Kidney (tissue), 14 donors: ENCODE data around the gene ANKLE1. TPM values are rescaled to one million over a fixed set of nuclear protein-coding genes. Genes with fewer than 3 reads are reported as not detected.

Experiments
- DNase-seq, 5 donors: peaks; one replicate each; pipeline ENCODE4 v3.0.0-alpha.2; 2013 to 2020
- FAIRE-seq: peaks from 2 replicates; lab custom pipeline; 2012; peaks lifted over from hg19 to GRCh38; lab: Jason Lieb, UNC
- H3K27ac ChIP-seq, 2 donors: one replicate each; pipeline ENCODE4 v1.7.0; 2013; ENCODE audit warnings: low read depth in 2 of 2, low read length in 2 of 2, inconsistent platforms in 1 of 2
- H3K27me3 ChIP-seq: one replicate; pipeline ENCODE4 v1.7.1; 2013; ENCODE audit warnings: low read length, inconsistent platforms; ENCODE audit not compliant: control insufficient read depth, insufficient read depth
- H3K36me3 ChIP-seq, 3 donors: one replicate each; pipeline versions ENCODE4 v1.7.0 to v1.7.1; 2013; ENCODE audit warnings: low read length in 3 of 3, control low read depth in 1 of 3, inconsistent platforms in 1 of 3; ENCODE audit not compliant: insufficient read depth in 3 of 3, control insufficient read depth in 2 of 3
- H3K4me1 ChIP-seq, 3 donors: one replicate each; pipeline versions ENCODE4 v1.7.0 to v1.7.1; 2013; ENCODE audit warnings: low read length in 3 of 3, inconsistent platforms in 1 of 3, low read depth in 1 of 3; ENCODE audit not compliant: control insufficient read depth in 2 of 3, insufficient read depth in 2 of 3
- H3K4me3 ChIP-seq, 3 donors: one replicate each; pipeline versions ENCODE4 v1.7.0 to v1.8.1; 2013; ENCODE audit warnings: low read length in 3 of 3, control low read depth in 1 of 3, inconsistent platforms in 1 of 3
- H3K9ac ChIP-seq, 3 donors: one replicate each; pipeline versions ENCODE4 v1.7.0 to v1.7.1; 2013; ENCODE audit warnings: low read length in 3 of 3, control low read depth in 1 of 3, inconsistent platforms in 1 of 3
- H3K9me3 ChIP-seq, 3 donors: one replicate each; pipeline versions ENCODE4 v1.7.0 to v1.7.1; 2013; ENCODE audit warnings: low read length in 3 of 3, control low read depth in 1 of 3, inconsistent platforms in 1 of 3; ENCODE audit not compliant: control insufficient read depth in 2 of 3, insufficient read depth in 1 of 3
- CTCF ChIP-seq: IDR thresholded peaks from 3 replicates; pipeline ENCODE4 v1.5.1; 2012; ENCODE audit warnings: mild to moderate bottlenecking, moderate library complexity, borderline replicate concordance; ENCODE audit not compliant: insufficient read depth; ENCODE audit errors: extremely low read depth
- intact Hi-C: fragments of 100-400 bp; cut with DNase I; formaldehyde crosslinking; loops from one replicate; pipeline ENCODE4 v1.11.1; 2022
- polyA plus RNA-seq: library from polyadenylated mRNA; stranded (reverse); fragments of 350-450 nt; fragmentation: Illumina TruSeq; extraction: RNeasy Lipid Tissue Mini Kit (QIAGEN cat#74804); gene quantifications from one replicate; pipeline ENCODE4 v1.2.3, GENCODE V29; 2014; ENCODE audit warnings: low read depth, low replicate concordance; ENCODE audit not compliant: insufficient read depth
- total RNA-seq: library from RNA; stranded (reverse); fragmentation: NEBNext Ultra II Directional; extraction: Animal tissue kit (Norgen Biotek cat#: 25700); gene quantifications from one replicate; pipeline ENCODE4 v1.2.1, GENCODE V29; 2021
- donor health status: control.
- donor health status: control.
- donor health status: control.
- donor health status: control.
- donor health status: control.
- donor health status: DM: yes; HTN: yes; CAD: no.
- donor health status: Normal renal cell carcinoma (clear cell type).

Gene ANKLE1
- total and polyA plus RNA-seq, 2 donors from 2014 or later: 0.54 TPM; not detected in 1

GRCh38 chr19:17244618-17245534 lies 36.8 kb upstream of the ANKLE1 start:
- Histone ChIP-seq H3K27ac (peak overlapping the region; percentile 87 to 88), H3K4me3 (peak overlapping the region; percentile 69 to 86 (median 82)), H3K27me3 (no peaks in the 10 kb centered on the region), H3K4me1 (peaks cover 2 to 30% (median 28%) of the 10 kb centered on the region in 3 donors), H3K9ac (peak overlapping the region; percentile 42 to 81 (median 69)), H3K9me3 (no peaks in the 10 kb centered on the region), H3K36me3 (peaks cover 0 to 6% (median 0%) of the 10 kb centered on the region in 3 donors)
- no peak for FAIRE-seq
- intact Hi-C loops: no loop called here
- DNase-seq: peak in 2 of 5 donors; percentile 60 to 76
- no peak for TF ChIP-seq CTCF

GRCh38 chr19:17245535-17245984 lies 36.1 kb upstream of the ANKLE1 start, which contains the start of gene NR2F6:
Gene NR2F6 (minus strand): TSS chr19:17245919. CDS start chr19:17245220, 699 bp downstream.
- peak within 1 kb of the TSS; percentile 69 to 86 (median 82) for H3K4me3 ChIP-seq
- FAIRE-seq (no peak), DNase-seq (peak in 1 of 5 donors; percentile 75)
- no peak for TF ChIP-seq CTCF
- peak within 1 kb of the TSS; percentile 87 to 88 for H3K27ac ChIP-seq
- no peaks in the 10 kb centered on the region for H3K27me3 ChIP-seq
- peaks cover 2 to 30% (median 28%) of the 10 kb centered on the region in 3 donors for H3K4me1 ChIP-seq
- H3K9ac ChIP-seq: peak within 1 kb of the TSS; percentile 6 to 81 (median 69)
- H3K36me3 ChIP-seq: no peaks in the 10 kb centered on the region
- intact Hi-C loops: no loop called here
- no peaks in the 10 kb centered on the region for H3K9me3 ChIP-seq

- DNase-seq (peak in 1 of 5 donors; percentile 84), FAIRE-seq (no peak)
- Histone ChIP-seq H3K4me1 (peaks cover 2 to 28% (median 25%) of the 10 kb centered on the region in 3 donors), H3K27me3 (no peaks in the 10 kb centered on the region), H3K36me3 (no peaks in the 10 kb centered on the region), H3K9me3 (no peaks in the 10 kb centered on the region), H3K9ac (peak overlapping the region in 2 of 3 donors; percentile 16 to 26), H3K4me3 (peak overlapping the region in 2 of 3 donors; percentile 16 to 65), H3K27ac (peak overlapping the region; percentile 75 to 87)
- intact Hi-C loops: no loop called here
- no peak for TF ChIP-seq CTCF
Measured at GRCh38 chr19:17246681-17247425, 34.8 kb upstream of the ANKLE1 start.
